Neutrophil (primary cell): ENCODE measurements around the gene ABCC5.

ENCODE experiments used
- H3K27ac ChIP-seq: fragments of 200-600 bp; sonication (generic); 2 replicates; pipeline ENCODE4 v1.5.1; 2016; ENCODE audit warnings: mild to moderate bottlenecking, moderate library complexity
- H3K27me3 ChIP-seq: fragments of 200-600 bp; sonication (generic); 2 replicates; pipeline ENCODE4 v1.6.0; 2016; ENCODE audit warnings: mild to moderate bottlenecking
- H3K36me3 ChIP-seq: fragments of 200-600 bp; sonication (generic); 2 replicates; pipeline ENCODE4 v1.5.1; 2017
- H3K4me1 ChIP-seq, 2 experiments: fragments of 200-600 bp in 1 of 2; sonication (generic) in 1 of 2; 1 replicate in 1 of 2; 2 replicates in 1 of 2; pipeline versions ENCODE4 v1.5.1 to v1.6.1; 2013 to 2016; ENCODE audit warnings: low read depth in 1 of 2, low read length in 1 of 2, mild to moderate bottlenecking in 1 of 2, moderate library complexity in 1 of 2; ENCODE audit not compliant: control insufficient read depth in 1 of 2, insufficient read depth in 1 of 2
- H3K4me3 ChIP-seq, 2 experiments: fragments of 200-600 bp in 1 of 2; sonication (generic) in 1 of 2; 1 replicate in 1 of 2; 2 replicates in 1 of 2; pipeline ENCODE4 v1.5.1; 2013 to 2016; ENCODE audit warnings: low read depth in 1 of 2, low read length in 1 of 2, mild to moderate bottlenecking in 1 of 2, moderate library complexity in 1 of 2
- H3K9me3 ChIP-seq: fragments of 200-600 bp; sonication (generic); 2 replicates; pipeline ENCODE4 v1.5.1; 2016
- CTCF ChIP-seq: fragments of 200-600 bp; sonication (generic); IDR thresholded peaks from 2 replicates; pipeline ENCODE4 v1.5.1; 2016; ENCODE audit warnings: antibody characterized with exemption

The ABCC5 gene

DNA sequence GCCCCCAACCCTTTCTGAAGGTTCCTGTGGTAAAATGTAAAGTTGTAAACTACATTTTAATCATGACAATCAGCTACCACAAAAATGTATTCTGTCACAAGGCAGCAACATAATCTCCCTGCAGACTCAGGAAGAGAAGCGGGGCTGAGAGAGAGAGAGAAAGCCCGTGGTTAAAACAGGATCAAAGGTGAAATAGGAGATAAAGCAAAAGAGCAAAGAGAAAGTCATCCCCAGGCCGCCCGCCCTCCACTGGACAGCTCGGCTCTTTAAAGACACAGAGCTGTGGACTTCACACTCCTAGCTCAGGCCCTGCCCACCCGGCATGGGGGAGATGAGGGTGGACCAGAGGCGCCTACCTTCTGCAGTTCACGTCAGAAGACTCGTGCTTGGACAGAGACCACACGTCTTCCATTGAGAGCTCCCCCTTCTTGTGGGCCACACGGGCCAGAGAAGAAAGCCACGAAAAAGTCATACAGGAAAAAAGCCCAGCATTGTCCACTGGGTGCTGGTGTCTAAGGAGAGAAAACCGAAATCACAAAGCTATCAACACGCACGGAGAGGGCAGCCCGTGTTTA, 29.4 kb downstream of the ABCC5 start:
- no peaks in the 10 kb centered on the region for H3K9me3 ChIP-seq
- no peak overlapping the region for H3K4me3 ChIP-seq
- H3K27me3 ChIP-seq = no peaks in the 10 kb centered on the region
- no peak for TF ChIP-seq CTCF
- no peaks in the 10 kb centered on the region for H3K4me1 ChIP-seq
- H3K27ac ChIP-seq = no peak overlapping the region
- peaks cover 58% of the 10 kb centered on the region for H3K36me3 ChIP-seq

- H3K4me1 ChIP-seq = no peaks in the 10 kb centered on the region
- no peak for TF ChIP-seq CTCF
- no peaks in the 10 kb centered on the region for H3K9me3 ChIP-seq
- no peaks in the 10 kb centered on the region for H3K27me3 ChIP-seq
- H3K4me3 ChIP-seq = no peak overlapping the region
- H3K36me3 ChIP-seq = peaks cover 70% of the 10 kb centered on the region
- H3K27ac ChIP-seq = no peak overlapping the region
Observed at GRCh38 chr3:183987000-183987600, 30.6 kb downstream of the ABCC5 start.

DNA sequence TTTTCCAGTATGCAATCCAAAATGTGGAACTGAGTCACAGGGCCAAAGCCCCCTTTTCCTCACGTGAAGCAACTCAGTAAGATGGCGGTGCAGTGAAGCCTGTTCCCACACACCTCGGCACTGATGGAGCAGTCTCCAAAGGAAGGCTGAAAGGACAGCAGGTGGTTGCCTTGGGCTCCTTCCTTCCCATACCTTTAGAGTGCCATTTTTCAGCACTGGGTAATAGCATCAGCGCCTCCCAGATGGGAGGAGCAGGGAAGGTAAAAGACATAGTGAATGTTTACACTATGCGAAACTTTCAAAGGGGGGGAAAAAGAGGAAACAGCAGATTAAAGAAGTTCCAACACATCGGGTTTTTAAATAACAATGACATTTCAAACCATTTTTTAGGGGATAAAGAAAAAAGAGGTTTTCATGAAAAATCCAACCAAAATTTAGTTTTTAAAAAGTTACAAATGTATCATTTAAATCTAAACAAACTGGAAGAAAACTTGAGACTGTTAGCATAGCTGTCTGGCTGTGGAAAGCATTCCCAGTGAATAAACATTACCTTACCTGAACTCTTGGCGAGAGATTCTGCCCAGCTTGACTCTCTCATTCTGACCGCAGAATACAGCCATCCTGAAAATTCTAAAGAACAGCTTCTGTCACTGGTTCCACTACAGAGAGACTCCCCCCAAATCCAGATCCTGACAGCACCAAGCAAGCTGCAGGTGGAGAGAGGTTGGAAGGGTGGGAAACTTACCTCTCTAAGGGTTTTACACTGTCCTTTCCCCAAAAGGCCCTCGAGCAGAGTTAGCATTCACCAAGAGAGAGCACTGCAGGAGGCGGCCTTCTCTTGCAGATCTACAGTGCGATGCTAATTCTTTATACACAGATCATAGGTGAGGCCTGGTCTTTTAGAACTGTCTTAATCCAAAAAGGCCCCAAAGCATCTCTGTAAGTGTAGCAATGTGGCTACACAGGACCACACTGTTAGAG, 32.6 kb downstream of the ABCC5 start:
- no peak for TF ChIP-seq CTCF

DNA sequence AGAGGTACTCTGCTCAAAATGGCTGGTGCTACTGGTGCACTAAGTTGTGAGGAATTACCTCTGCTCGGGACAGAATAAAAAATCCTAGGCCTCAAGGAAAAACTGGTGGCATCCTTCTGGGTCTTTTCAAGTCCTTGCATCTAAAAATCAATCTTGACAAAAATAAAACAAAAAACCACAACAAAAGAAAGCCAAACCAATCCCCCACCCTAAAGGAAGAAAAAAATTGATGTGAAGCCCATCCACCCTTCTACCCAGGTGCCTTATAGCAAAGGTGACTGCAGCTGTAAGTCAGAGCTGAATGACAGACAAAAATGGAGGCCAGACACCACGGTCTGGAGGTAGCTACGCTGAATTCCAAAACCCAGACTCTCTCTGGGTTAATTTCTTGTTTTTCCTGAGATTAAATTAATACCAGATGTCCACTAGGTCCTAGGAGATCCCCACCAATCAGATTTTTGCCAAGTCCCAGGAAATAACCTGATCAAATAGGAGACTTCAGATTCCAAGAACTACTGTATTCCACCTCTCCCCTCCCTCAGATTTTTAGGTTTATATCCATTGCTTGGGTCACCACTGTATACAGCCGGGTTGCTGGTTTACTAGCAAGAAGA, 33.5 kb downstream of the ABCC5 start:
- Histone ChIP-seq H3K36me3 (peaks cover 95% of the 10 kb centered on the region), H3K4me1 (no peaks in the 10 kb centered on the region), H3K27ac (no peak overlapping the region), H3K27me3 (no peaks in the 10 kb centered on the region), H3K9me3 (no peaks in the 10 kb centered on the region), H3K4me3 (no peak overlapping the region)
- no peak for TF ChIP-seq CTCF

More for the DNA sequence above, 32.6 kb downstream of the ABCC5 start:
- Histone ChIP-seq H3K36me3 (peaks cover 90% of the 10 kb centered on the region), H3K27ac (no peak overlapping the region), H3K9me3 (no peaks in the 10 kb centered on the region), H3K4me1 (no peaks in the 10 kb centered on the region), H3K27me3 (no peaks in the 10 kb centered on the region), H3K4me3 (no peak overlapping the region)

DNA sequence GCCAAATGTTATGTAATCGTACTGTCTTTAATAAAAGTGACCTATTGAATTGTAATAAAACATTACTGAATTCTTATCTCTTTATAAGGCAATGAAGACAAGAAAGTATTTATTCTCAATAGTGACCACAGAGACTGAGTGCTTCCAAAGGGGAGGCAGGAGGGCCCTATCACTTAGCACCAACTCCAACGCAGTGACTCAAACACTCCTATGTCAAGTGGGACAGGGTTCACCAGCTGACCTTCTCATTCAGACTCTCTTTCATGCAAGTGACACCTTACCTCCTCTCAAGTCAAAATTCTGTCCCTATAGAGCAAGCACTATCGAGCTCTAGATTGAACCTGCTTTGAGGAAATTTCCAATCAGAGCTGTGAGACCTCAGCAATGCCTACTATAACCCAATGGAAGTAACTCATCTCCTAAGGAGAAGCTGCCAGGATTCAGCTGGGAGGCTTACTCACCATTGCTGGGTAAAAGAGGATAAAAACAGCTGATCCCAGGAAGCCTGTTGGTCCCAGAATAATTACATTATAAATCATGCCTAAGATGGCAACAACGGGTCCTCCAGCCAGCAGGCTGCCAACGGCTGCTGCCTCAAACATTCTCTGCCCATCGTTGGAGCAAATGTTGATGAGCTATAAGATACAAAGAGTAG, 35.6 kb downstream of the ABCC5 start:
- Histone ChIP-seq H3K9me3 (no peaks in the 10 kb centered on the region), H3K4me1 (no peaks in the 10 kb centered on the region), H3K4me3 (no peak overlapping the region), H3K27ac (no peak overlapping the region), H3K36me3 (peaks cover 93% of the 10 kb centered on the region), H3K27me3 (no peaks in the 10 kb centered on the region)
- TF ChIP-seq CTCF = no peak
